Smooth muscle cell of the brain vasculature (primary cell): ENCODE measurements around the gene MAP3K13.

Source experiments
- DNase-seq: peaks from one replicate; pipeline ENCODE4 v3.0.0-alpha.2; 2012; ENCODE audit warnings: low read depth, low spot score

MAP3K13 gene, protein sequence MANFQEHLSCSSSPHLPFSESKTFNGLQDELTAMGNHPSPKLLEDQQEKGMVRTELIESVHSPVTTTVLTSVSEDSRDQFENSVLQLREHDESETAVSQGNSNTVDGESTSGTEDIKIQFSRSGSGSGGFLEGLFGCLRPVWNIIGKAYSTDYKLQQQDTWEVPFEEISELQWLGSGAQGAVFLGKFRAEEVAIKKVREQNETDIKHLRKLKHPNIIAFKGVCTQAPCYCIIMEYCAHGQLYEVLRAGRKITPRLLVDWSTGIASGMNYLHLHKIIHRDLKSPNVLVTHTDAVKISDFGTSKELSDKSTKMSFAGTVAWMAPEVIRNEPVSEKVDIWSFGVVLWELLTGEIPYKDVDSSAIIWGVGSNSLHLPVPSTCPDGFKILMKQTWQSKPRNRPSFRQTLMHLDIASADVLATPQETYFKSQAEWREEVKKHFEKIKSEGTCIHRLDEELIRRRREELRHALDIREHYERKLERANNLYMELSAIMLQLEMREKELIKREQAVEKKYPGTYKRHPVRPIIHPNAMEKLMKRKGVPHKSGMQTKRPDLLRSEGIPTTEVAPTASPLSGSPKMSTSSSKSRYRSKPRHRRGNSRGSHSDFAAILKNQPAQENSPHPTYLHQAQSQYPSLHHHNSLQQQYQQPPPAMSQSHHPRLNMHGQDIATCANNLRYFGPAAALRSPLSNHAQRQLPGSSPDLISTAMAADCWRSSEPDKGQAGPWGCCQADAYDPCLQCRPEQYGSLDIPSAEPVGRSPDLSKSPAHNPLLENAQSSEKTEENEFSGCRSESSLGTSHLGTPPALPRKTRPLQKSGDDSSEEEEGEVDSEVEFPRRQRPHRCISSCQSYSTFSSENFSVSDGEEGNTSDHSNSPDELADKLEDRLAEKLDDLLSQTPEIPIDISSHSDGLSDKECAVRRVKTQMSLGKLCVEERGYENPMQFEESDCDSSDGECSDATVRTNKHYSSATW

DNA sequence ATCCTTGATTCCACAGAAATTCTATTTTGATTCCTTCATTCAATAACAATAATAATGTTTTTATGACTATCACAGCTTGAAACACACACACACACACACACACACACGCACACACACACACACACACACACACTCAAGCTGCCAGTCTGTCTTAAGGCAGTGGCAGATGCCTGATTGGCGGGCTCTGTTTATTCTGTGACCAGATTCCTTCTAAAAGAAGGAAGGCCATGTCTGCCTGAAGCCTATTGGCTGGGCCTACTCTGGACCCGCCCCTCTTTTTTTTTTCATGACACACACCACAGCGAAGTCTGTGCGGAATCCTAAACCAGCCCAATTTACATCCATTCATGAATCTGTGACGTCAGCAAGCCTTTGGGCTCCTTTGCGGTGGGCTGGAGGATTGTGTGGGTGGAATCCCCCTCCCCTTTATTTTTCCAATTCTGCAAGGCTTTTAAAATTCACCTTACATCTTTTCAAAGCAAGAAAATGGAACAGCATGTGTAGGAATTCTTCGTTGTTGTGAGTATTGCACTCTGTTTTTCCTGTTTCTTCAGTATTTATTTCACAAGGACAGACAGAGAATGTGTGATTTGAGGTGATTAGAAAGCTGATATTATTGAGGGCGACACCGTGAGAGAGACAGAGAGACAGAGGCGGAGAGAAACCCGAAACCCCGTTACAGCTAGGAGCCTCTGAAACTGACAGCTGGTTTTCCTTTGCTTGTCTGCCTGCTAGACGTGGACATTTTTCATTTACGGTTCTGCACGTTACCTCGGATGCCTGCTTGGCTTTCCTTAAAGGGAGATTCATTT lies at the start of gene MAP3K13:
TSS of gene MAP3K13 (plus strand) at position 287 of the 812 bp plus-strand sequence. CDS start 65,446 bp downstream, outside the sequence.
- DNase-seq = peak; percentile 66

DNA sequence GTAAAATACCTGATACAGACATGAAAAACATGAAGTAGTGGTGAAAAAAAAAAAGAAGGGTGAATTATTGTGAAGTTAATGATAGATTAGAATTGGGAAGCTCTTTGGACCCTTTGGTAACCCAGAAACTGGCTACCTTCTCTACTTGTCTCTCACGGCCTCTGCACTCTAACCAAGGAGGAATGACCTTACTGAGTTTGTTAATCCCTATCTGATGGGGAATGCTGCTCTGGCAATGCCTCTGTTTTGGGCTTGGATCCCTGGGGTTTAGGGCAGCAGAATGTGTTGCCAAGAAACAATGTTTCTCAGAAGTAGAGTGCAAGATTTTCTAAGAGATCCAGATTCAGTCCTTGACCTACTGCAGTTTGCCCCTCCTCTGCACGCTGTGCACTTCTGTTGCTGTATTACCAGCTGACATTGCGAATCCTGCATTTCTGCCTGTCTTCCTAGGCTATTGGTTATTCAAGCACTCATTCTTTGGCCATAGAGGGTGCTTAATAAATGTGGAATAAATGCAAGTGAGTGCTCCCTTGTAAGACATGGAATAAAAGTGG lies 49.2 kb upstream of the MAP3K13 start:
- DNase-seq = no peak

DNA sequence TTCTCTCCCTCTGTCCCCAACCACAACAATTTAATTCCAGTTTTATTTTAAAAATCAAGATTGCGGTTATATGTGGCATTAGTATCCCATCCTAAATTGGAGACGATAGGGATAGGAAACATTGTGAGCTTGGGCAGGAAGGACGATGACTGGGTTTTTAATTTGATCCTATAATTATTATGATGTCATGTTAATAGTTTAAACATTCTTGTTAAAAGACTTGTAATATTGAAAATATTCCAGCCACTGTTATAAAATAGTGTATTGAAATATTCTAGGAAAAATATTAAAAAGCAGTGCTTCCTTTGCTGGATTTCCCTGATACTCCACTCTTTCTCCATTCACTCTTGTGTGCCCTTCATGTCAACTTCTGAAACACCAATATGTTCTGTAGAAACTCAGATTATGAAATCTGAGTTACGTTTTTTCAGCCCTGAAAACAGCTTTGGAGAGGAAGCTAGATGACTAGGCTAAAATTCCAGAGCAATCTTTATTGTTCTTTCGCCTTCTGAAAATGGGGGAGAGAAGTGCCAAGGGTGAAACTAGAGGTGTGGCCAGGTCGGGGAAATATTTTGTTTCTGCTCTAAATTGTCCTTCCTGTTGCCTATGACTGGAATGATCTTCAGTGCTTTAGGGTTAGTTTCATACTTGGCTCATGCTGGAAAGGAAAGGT lies 46.1 kb upstream of the MAP3K13 start:
- DNase-seq = no peak

DNA sequence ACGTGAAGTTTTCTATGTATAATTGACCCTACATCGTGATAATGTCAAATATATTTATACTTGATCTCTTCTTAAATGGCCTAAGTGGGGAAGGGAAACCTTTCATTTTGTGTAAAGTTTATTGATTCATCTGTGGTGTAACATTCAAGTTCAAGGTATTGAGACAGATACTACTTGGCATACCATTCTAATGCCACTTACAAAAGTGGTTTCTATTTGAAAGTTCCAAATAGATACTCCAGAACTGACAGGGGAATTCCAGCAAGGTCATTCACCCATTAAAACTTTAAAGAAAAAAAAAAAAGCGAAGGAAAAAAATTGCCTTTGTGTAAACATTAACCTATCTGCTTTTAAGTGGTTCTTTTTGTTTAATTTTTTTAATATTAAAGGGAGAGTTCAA lies 45.3 kb upstream of the MAP3K13 start:
- no peak for DNase-seq

DNA sequence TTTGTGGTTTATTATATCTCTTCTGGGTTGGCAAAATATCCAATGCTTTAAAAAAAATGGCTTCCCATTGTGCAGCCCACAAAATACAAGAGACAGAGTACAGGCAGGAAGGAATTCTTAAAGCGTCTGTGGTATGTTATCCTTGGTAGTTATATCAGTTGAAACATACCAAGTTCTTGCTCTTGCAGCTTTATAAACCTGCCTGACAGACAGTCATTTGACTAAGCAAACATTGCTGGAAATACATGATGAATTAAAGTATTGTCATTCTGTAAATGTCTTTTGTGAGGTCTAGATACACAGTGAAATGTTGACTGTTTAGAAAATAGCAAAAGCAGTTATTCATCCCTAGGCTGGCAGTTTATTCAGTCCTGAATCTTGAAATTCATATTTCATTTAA lies 44.8 kb upstream of the MAP3K13 start:
- no peak for DNase-seq

DNA sequence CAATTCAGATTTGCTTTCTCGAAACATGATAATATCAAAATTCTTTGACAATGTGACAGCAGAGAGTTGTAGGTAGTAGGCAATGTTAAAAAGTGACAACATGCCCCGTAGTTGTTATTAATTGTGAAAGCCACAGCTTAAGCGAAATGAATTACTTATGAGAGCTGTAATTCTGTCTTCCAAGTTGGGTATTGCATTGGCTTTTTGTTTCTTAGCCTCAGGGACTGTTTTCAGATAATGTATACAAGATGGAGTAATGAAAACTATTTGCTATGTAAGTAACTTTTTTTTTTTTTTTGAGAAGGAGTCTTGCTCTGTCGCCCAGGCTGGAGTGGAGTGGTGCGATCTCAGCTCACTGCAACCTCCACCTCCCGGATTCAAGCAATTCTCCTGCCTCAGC lies 43.1 kb upstream of the MAP3K13 start:
- no peak for DNase-seq

DNA sequence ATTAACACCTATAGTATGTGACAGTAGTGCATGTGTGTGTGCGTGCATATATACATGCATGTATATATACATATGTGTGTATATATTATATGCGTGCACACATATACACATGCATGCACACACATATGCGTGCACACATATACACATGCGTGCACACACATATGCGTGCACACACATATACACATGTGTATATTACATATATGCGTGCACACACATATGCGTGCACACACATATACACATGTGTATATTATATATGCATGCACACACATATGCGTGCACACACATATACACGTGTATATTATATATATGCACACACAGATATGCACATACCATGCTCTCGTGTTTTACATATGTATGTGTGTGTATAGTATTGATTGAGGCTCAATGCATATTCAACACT lies 42.0 kb upstream of the MAP3K13 start:
- DNase-seq = no peak

DNA sequence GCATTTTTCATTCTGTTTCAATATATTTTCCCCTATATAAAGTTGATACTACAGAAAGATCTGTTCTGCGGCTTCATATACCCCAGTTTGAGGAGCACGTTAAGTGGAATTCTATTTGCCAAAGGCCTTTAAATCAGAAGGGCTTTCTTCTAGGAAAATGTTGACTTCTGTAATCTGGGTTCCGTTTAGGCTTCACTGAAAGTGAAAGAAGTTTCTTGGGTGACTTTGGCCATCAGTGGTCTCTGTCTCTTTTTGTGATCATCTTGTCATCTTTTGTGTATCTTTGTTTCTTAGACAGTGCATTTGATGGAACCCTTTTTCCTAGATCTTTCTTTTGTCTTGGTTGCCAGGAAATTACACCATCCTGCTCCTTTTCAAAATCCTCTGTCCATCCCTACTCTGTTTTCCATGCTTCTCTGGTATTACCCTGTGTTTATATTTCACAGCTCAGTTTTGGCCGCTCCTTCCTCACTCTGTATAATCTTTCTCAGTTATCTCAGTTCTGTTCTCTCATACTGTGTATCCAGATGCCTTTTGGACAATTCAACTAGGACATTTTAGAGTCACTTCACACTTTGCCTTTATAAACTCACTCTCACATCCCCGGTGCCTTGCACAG lies 40.7 kb upstream of the MAP3K13 start:
- DNase-seq = no peak

DNA sequence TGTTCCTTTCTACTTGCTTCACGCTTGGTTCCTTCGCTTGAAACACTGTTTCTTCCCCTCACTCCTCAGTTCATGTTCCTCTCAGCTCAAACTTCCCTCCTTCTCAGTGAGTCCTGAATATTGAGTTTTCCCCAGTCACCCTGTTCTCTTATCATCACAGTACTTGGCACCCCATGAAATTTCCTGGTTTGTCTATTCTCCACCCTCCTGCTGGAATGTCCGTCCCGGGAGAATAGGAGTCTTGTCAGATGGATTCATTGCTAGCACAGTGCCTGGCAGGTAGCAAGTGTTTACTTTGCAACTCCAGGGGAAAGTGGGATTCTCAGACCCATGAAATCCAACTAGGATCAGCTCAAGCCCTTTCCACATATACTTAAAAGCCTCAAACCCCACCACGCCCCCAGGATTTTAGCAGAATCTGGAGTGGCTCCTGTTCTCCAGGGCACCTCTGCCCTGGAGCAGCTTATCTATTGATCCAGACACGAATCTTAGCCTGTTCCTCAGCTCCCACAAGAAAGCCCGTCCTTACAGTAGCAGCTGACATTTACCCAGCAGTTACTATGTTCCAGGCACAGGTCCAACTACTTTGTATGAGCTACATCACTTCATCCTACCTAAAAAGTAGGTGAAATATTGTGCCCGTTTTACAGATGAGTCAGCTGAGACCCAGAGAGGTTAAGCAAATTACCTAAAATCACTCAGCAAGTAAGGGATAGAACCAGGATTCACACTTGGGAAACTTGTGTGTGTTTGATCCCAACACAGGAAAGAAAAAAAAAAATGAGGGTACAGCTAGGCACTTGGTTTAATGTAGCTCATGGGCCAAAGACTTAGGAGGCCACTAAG lies 36.8 kb upstream of the MAP3K13 start:
- no peak for DNase-seq

DNA sequence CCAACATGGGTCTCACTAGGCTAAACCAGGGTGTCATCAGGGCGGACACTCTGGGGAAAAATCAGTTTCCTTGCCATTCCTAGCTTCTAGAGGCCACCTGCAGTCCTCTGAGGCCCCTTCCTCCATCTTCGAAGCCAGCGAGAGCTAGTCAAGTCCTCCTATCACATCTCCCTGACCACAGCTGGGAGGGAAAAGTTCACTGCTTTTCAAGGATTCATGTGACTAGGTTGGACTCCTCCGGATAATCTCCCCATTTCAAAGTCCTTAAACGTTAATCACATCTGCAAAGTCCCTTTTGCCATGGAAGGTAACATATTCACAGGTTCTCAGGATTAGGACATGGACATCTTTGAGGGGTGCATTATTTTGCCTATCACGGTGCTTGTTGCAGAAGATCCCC lies 35.9 kb upstream of the MAP3K13 start:
- DNase-seq = no peak

DNA sequence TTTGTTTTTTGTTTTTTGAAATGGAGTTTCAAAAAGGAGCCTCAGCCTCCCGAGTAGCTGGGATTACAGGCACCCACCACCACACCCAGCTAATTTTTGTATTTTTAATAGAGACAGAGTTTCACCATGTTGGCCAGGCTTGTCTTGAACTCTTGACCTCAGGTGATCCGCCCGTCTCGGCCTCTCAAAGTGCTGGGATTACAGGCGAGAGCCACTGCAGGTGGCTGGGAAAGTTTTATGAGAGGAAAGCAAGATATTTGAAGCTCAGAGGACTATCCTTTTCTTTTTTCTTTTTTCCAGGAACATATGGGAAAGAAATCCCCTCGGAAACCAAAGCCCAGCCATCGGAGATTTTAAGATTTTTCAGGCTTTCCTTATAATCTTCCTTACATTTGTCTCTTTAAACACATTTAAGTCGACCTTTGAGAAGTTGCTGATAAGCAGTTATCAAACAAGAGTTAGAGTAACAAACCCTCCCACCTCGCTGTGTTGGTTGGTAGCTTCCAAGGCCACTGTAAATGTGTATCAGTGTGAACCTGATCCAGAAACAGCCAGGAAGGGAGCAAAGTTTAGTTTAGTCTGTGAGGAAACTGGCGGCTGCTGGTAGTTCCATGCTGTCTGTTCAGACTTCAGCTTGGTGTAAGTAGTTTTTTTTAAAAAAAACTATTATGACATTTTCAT lies 34.5 kb upstream of the MAP3K13 start:
- DNase-seq = no peak

DNA sequence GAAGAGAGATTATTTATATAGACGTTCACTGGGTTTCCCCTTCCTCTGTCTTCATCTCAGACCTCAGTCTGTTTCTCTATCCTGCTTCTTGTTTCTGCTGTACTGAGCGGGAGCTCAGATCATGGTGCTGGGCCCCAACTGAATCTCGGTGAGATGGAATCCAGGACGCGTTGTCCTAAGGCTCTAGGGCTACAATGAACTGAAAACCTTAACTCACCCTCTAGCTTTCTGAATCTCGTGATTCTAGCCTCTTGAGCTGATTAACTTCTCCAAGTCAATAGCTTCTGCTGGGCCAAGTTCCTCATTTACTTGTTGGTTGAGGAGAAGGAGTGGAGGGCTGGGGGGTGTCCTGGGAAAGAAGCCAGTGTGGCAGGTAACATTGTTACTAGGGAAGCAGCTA lies 32.7 kb upstream of the MAP3K13 start:
- no peak for DNase-seq

DNA sequence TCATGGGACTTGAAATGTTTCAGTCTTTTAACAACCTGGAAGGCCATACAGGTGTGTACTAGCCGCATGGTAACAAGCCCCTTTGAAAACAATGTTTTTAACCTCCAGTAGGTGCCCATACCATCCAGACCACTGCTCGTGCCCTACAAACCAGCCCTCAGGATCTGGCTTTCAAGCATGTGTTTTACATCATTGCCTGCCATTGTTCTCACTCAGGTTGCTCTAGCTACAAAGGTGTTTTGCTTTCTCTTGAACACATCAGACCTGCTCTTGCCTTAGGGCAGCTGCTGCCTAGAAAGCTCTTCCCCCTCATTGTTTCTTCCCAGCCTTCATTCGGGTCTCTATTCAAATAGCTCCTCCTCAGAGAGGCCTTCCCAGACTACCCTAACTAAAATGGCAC lies 32.3 kb upstream of the MAP3K13 start:
- no peak for DNase-seq

DNA sequence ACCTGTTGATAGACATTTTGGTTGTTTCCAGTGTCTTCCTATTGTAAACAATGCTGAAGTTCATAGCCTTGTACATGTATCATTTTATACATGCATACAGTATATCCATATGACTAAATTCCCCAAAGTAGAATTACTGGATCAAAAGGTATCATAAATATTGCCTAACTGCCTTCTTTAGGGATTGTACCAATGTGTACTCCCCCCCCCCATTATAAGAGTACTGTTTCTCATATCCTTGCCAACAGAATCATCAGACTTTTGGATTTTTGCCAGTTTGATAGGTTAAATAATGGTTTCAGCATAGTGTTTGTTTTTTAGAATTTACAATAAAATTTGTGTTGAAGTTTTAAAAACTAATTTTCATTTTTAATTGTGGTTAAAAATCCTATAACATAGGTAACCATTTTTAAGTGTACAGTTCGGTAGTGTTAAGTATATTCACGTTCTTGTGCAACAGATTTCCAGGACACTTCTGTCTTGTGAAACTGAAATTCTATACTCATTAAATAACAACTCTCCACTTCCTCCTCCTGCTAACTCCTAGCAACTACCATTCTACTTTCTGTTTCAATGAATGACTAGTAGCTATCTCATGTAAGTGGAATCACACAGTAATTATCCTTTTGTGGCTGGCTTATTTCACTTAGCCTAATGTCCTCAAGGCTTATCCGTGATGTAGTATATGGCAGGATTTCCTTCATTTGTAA lies 30.8 kb upstream of the MAP3K13 start:
- no peak for DNase-seq

DNA sequence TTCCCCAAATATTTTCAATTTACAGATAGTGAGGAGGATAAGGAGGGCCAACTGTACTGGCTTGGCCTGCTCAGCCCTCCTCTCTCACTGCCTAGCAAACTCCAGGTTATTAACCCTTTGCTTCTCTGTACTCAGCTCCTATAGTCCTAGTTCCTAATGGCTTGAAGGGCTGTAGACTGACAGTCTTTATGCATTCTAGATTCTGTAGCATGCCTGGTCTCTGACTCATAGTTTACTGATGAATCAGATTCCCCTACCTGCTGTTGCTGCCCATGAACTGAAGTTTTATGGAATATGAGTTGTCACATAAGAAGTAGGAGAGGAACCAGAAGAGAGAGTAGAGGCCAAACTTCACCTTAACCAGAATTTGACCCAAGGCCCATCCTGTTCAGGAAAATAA lies 27.1 kb upstream of the MAP3K13 start:
- DNase-seq = no peak

DNA sequence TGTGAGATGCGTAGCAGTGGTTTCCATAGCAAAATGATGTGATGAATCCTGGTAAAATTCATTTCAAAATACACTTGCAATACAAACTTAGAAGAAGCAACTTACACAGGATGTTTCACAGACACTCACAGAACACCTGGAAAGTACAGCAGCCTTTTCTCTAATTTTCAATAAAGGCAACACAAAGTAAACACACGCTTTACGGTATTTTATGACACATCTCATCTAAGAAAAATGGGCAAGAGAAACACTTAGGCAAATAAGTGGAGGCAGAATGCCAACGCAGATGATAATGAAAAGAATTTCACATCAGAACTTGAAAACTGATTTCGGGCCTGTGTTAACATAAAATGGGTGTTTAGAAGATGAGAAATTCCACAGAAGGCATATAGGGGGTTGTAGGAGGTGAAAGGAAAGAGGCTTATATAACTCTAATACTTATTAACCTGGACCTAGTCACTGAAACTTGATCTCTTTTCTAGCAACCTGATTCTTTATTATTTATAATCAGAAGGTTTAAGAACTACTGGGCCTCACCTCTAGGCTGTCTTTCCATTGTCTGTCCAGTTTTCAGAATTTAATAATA lies 25.6 kb upstream of the MAP3K13 start:
- DNase-seq = no peak

DNA sequence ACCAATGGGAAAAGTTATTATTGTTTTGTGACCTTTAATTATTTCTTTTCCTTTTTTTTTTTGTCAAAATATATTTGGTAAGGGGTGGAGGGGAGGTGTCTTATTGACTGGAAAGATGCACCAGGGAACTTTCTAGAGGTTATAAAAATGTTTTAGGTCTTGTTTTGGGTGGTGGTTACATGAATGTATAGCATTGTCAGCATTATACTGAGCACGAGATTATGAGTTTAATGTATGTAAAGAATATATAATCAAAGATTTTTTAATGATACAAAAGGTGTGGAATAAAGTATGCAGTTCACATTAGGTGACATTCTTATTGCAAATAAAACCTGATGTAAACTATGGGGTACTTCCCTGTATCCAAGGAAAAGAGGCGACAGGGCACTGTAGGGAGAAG lies 23.0 kb upstream of the MAP3K13 start:
- no peak for DNase-seq

DNA sequence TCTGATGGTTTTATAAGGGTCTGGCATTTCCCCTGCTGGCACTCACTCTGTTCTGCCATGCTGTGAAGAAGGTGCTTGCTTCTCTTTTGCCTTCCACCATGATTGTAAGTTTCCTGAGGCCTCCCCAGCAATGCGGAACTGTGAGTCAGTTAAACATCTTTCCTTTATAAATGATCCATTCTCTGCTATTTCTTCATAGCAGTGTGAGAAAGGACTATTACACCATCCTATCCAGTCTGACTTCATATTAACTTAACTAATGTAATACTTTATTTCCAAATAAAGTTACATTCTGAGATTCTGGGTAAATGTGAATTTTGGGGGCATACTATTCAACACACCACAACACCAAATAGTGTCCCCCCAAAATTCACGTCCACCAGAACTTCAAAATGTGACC lies 22.2 kb upstream of the MAP3K13 start:
- no peak for DNase-seq
